Measurements from ENCODE around the gene ZFAND3. TPM values are rescaled to one million over a fixed set of nuclear protein-coding genes. Genes with fewer than 3 reads are reported as not detected.

ZFAND3 gene
- total RNA-seq, 1 experiment from 2014 or later = 22.2 TPM

DNA sequence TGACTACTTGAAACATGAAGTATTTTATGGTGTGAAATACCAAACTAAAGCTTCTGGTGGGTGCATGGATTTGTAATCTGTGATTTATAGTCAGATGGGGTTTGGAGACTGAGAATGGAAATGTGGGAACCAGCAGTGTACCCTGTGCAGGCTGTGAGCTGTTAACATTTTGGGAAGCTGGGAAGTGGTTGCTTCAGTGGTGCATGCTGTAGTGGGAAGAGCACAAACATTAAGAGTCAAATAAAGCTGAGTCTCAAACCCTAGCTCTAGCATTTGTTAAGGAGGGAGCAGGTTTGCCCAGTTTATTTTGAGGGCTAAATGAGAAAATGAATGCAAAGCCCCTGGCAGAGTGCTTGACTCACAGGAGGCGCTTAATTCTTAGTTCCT lies 235.7 kb downstream of the ZFAND3 start:
- H3K9ac ChIP-seq (ENCODE audit: low read length) = no peak overlapping the region
- H3K9me2 ChIP-seq (replicated peaks; ENCODE audit: low read length) = no peaks in the 10 kb centered on the region
- H3K4me3 ChIP-seq (ENCODE audit: low read length) = no peak overlapping the region
- H3K4me2 ChIP-seq (ENCODE audit: low read length) = no peak overlapping the region
- no peaks in the 10 kb centered on the region for H3K27me3 ChIP-seq (ENCODE audit: low read length)
- no peaks in the 10 kb centered on the region for H3K36me3 ChIP-seq (ENCODE audit: low read depth, low read length)
- TF ChIP-seq EZH2 (IDR thresholded peaks at IDR 0.05; ENCODE audit: low read length, unreplicated experiment) (no peak), EZH2phosphoT487 (IDR thresholded peaks at IDR 0.05; ENCODE audit: borderline replicate concordance, low read length) (no peak), CTCF (conservative IDR thresholded peaks at IDR 0.05; ENCODE audit: low read depth, low read length) (no peak)
- ATAC-seq = no peak
- no peak for DNase-seq
- H3K9me3 ChIP-seq (ENCODE audit: low read length) = no peaks in the 10 kb centered on the region
- ChIA-PET CTCF (no interaction called here), POLR2A (ENCODE audit: unreplicated experiment) (no interaction called here)
- no peaks in the 10 kb centered on the region for H3F3A ChIP-seq (ENCODE audit: low read length, unreplicated experiment)
- H4K20me1 ChIP-seq (ENCODE audit: low read length) = no peaks in the 10 kb centered on the region
- BruUV-seq (replicated peaks) = no TSS peak
- no peak overlapping the region for H2AFZ ChIP-seq (ENCODE audit: low read length)
- intact Hi-C loops (cut with micrococcal nuclease) = loop anchor here (10.0 kb wide), 1 partner anchor 190 kb away; no protein-coding TSS in a partner anchor
- H3K27ac ChIP-seq (ENCODE audit: low read length) = no peak overlapping the region
- peaks cover 45% of the 10 kb centered on the region for H3K4me1 ChIP-seq (ENCODE audit: insufficient read depth, low read length)
- H3K79me2 ChIP-seq (ENCODE audit: low read length) = peaks cover 62% of the 10 kb centered on the region

DNA sequence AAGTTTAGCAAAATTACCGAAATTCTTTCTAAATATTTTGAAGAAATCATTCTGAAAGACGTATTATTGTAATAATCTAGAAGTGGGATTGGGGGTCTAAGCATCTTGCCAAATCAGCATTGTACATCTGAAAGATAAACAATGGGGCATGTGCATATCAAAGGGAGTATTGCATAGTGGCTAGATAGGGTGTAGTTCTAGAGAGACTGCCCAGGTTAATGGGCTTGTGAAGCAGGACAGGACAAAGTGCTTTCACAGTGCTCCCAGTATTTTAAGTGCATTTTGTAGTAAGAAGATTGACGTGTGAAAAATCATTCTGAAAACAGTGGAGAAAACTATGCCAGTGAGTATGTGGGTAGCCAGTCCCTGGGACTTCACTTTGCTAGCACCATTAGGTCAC lies 236.8 kb downstream of the ZFAND3 start:
- Histone ChIP-seq H3F3A (ENCODE audit: low read length, unreplicated experiment) (no peaks in the 10 kb centered on the region), H2AFZ (ENCODE audit: low read length) (no peak overlapping the region), H3K9me2 (replicated peaks; ENCODE audit: low read length) (no peaks in the 10 kb centered on the region), H4K20me1 (ENCODE audit: low read length) (no peaks in the 10 kb centered on the region), H3K4me1 (ENCODE audit: insufficient read depth, low read length) (peaks cover 33% of the 10 kb centered on the region), H3K9me3 (ENCODE audit: low read length) (no peaks in the 10 kb centered on the region), H3K36me3 (ENCODE audit: low read depth, low read length) (peaks cover 3% of the 10 kb centered on the region; the same call in 1 of the 2 replicates), H3K79me2 (ENCODE audit: low read length) (peaks cover 51% of the 10 kb centered on the region), H3K27me3 (ENCODE audit: low read length) (no peaks in the 10 kb centered on the region), H3K4me2 (ENCODE audit: low read length) (no peak overlapping the region), H3K9ac (ENCODE audit: low read length) (no peak overlapping the region), H3K27ac (ENCODE audit: low read length) (no peak overlapping the region), H3K4me3 (ENCODE audit: low read length) (no peak overlapping the region)
- ChIA-PET POLR2A (ENCODE audit: unreplicated experiment) (no interaction called here), CTCF (no interaction called here)
- TF ChIP-seq CTCF (conservative IDR thresholded peaks at IDR 0.05; ENCODE audit: low read depth, low read length) = no peak
- no peak for TF ChIP-seq EZH2phosphoT487 (IDR thresholded peaks at IDR 0.05; ENCODE audit: borderline replicate concordance, low read length)
- no peak for TF ChIP-seq EZH2 (IDR thresholded peaks at IDR 0.05; ENCODE audit: low read length, unreplicated experiment)
- BruUV-seq (replicated peaks) = no TSS peak
- DNase-seq (no peak), ATAC-seq (no peak)
- intact Hi-C loops (cut with micrococcal nuclease) = loop anchor here (10.0 kb wide), 1 partner anchor 188 kb away; no protein-coding TSS in a partner anchor

GRCh38 chr6:38057994-38058393 lies 238.5 kb downstream of the ZFAND3 start:
- intact Hi-C loops (cut with micrococcal nuclease) = loop anchor here (10.0 kb wide), 1 partner anchor 187 kb away; no protein-coding TSS in a partner anchor
- ChIA-PET POLR2A (ENCODE audit: unreplicated experiment) (no interaction called here), CTCF (no interaction called here)
- peaks cover 17% of the 10 kb centered on the region for H3K4me1 ChIP-seq (ENCODE audit: insufficient read depth, low read length)
- H4K20me1 ChIP-seq (ENCODE audit: low read length) = no peaks in the 10 kb centered on the region
- no peak overlapping the region for H3K9ac ChIP-seq (ENCODE audit: low read length)
- no peak overlapping the region for H2AFZ ChIP-seq (ENCODE audit: low read length)
- no peak overlapping the region for H3K4me3 ChIP-seq (ENCODE audit: low read length)
- ATAC-seq (peak; percentile 84), DNase-seq (peak; percentile 58)
- H3F3A ChIP-seq (ENCODE audit: low read length, unreplicated experiment) = no peaks in the 10 kb centered on the region
- H3K9me2 ChIP-seq (replicated peaks; ENCODE audit: low read length) = no peaks in the 10 kb centered on the region
- no peaks in the 10 kb centered on the region for H3K9me3 ChIP-seq (ENCODE audit: low read length)
- peaks cover 18% of the 10 kb centered on the region for H3K36me3 ChIP-seq (ENCODE audit: low read depth, low read length)
- peaks cover 41% of the 10 kb centered on the region for H3K79me2 ChIP-seq (ENCODE audit: low read length)
- H3K27me3 ChIP-seq (ENCODE audit: low read length) = no peaks in the 10 kb centered on the region
- BruUV-seq (replicated peaks) = no TSS peak
- H3K4me2 ChIP-seq (ENCODE audit: low read length) = no peak overlapping the region
- H3K27ac ChIP-seq (ENCODE audit: low read length) = peak overlapping the region; percentile 18; the same call in 1 of the 2 replicates
- TF ChIP-seq CTCF (conservative IDR thresholded peaks at IDR 0.05; ENCODE audit: low read depth, low read length) (no peak), EZH2phosphoT487 (IDR thresholded peaks at IDR 0.05; ENCODE audit: borderline replicate concordance, low read length) (no peak), EZH2 (IDR thresholded peaks at IDR 0.05; ENCODE audit: low read length, unreplicated experiment) (no peak)

Data from PC-3 (cell line).